ENCODE results near the gene IL17RE.

GRCh38 chr3:9883706-9884554, 18.7 kb upstream of the IL17RE start:
- TF ChIP-seq CTCF (IDR thresholded peaks at IDR 0.05) = no peak
- TF ChIP-seq POLR2A (IDR thresholded peaks at IDR 0.05) = no peak
